SK-N-SH (cell line): ENCODE data around the gene TAP1. TPM values are rescaled to one million over a fixed set of nuclear protein-coding genes. Genes with fewer than 3 reads are reported as not detected.

Source experiments
- polyA plus RNA-seq, 3 experiments: library from polyadenylated mRNA; depleted of rRNA; stranded (reverse); fragments of >200 nt; gene quantifications; 2 replicates each; pipeline ENCODE4 v1.2.3, GENCODE V29; 2012
- small RNA-seq, 7 experiments: library from RNA; depleted of rRNA; stranded (forward); fragments of <200 nt; gene quantifications; one replicate each; pipeline ENCODE3, GENCODE V24; 2012

TAP1 gene
- polyA plus RNA-seq, 1 of the 3 experiments (the other 2 are of a cell fraction) = 31.1 TPM

Small RNAs within 50 kb of the gene (small RNA-seq; reads per million reads assigned to genes)
- gene HLA-Z = 0 reads per million in 7 experiments

Other genes with a start within 250 kb of the TAP1 start
- not detected in 2 replicates for gene HLA-DQA1, start 216.3 kb downstream of the TAP1 start, polyA plus RNA-seq (2012; rRNA removed)
- not detected in 2 replicates for gene HLA-DQB1, start 187.0 kb downstream of the TAP1 start, polyA plus RNA-seq (2012; rRNA removed)
- gene HLA-DQA2, start 112.3 kb downstream of the TAP1 start, polyA plus RNA-seq (2012; rRNA removed) = not detected in 2 replicates
- not detected in 2 replicates for gene HLA-DQB2, start 90.2 kb downstream of the TAP1 start, polyA plus RNA-seq (2012; rRNA removed)
- not detected in 2 replicates for gene HLA-DOB, start 36.7 kb downstream of the TAP1 start, polyA plus RNA-seq (2012; rRNA removed)
- 14.0 and 19.9 TPM in 2 replicates for gene TAP2, start 15.0 kb downstream of the TAP1 start, polyA plus RNA-seq (2012; rRNA removed)
- 52.8 and 55.7 TPM in 2 replicates for gene PSMB8, start 9.7 kb downstream of the TAP1 start, polyA plus RNA-seq (2012; rRNA removed)
- 52.4 and 83.7 TPM in 2 replicates for gene PSMB9, start 488 bp upstream of the TAP1 start, polyA plus RNA-seq (2012; rRNA removed)
- gene HLA-DMB, start 87.3 kb upstream of the TAP1 start, polyA plus RNA-seq (2012; rRNA removed) = 0.10 TPM in 1 of 2 replicates, not detected in the other
- gene HLA-DMA, start 99.4 kb upstream of the TAP1 start, polyA plus RNA-seq (2012; rRNA removed) = 1.2 and 1.5 TPM in 2 replicates
- 104 and 116 TPM in 2 replicates for gene BRD2, start 114.9 kb upstream of the TAP1 start, polyA plus RNA-seq (2012; rRNA removed)
- gene HLA-DOA, start 155.9 kb upstream of the TAP1 start, polyA plus RNA-seq (2012; rRNA removed) = not detected in 2 replicates
- 1.6 and 1.9 TPM in 2 replicates for gene HLA-DPA1, start 219.9 kb upstream of the TAP1 start, polyA plus RNA-seq (2012; rRNA removed)
- 1.0 and 2.0 TPM in 2 replicates for gene HLA-DPB1, start 222.3 kb upstream of the TAP1 start, polyA plus RNA-seq (2012; rRNA removed)